ENCODE data around the gene PSMB7.

GRCh38 chr9:124348831-124349230 lies 66.4 kb downstream of the PSMB7 start:
- no peak for TF ChIP-seq EZH2 (IDR thresholded peaks at IDR 0.05)
- no peak for TF ChIP-seq POLR2AphosphoS5 (IDR thresholded peaks at IDR 0.05; ENCODE audit: borderline replicate concordance, low read depth, low read length)

All from SK-N-MC (cell line).